GM12891 (cell line): ENCODE measurements around the gene ZFYVE1.

Experiments
- POLR2A ChIP-seq: IDR thresholded peaks from 2 replicates; pipeline ENCODE4 v1.6.1; 2011; ENCODE audit warnings: low read depth, low read length, control low read depth
- POLR2AphosphoS5 ChIP-seq: IDR thresholded peaks from 2 replicates; pipeline ENCODE4 v1.6.1; 2011; ENCODE audit warnings: low read depth, low read length, control low read depth
- SPI1 ChIP-seq: IDR thresholded peaks from 2 replicates; pipeline ENCODE4 v1.6.1; 2011; ENCODE audit warnings: low read depth, low read length, control low read depth
- TAF1 ChIP-seq: IDR thresholded peaks from 2 replicates; pipeline ENCODE4 v1.6.1; 2011; ENCODE audit warnings: low read depth, low read length, control low read depth

DNA sequence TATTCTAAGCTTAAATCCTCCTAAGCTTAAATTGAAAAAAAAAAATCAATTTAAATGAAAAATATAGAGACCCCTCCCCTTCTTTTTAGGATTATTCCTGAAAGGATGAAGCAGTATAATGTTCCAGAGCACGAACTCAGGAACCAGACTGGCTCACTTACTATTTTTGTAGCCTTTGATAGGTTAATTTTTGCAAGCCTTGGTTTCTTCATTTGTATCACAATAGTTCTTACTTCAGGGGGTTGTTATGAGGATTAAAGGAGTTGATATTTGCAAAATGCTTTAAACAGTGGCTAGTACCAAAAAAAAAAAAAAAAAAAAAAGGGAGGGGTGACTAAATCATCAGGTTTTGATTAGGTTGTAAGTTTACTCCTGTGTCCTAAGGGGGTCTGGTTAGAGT lies 28.3 kb upstream of the ZFYVE1 start:
- no peak for TF ChIP-seq POLR2A
- no peak for TF ChIP-seq SPI1
- TF ChIP-seq POLR2AphosphoS5 = no peak
- TF ChIP-seq TAF1 = no peak
